ENCODE measurements around the gene AOPEP. TPM values are rescaled to one million over a fixed set of nuclear protein-coding genes. Genes with fewer than 3 reads are reported as not detected.
"Not testable (repeated sequence)": the region's sequence is repeated elsewhere in the genome, so short reads cannot be mapped to it uniquely, and the experiment has no call there.

AOPEP gene
- total RNA-seq, 4 donors from 2014 or later, result 80.7 to 428 (median 126) TPM

DNA sequence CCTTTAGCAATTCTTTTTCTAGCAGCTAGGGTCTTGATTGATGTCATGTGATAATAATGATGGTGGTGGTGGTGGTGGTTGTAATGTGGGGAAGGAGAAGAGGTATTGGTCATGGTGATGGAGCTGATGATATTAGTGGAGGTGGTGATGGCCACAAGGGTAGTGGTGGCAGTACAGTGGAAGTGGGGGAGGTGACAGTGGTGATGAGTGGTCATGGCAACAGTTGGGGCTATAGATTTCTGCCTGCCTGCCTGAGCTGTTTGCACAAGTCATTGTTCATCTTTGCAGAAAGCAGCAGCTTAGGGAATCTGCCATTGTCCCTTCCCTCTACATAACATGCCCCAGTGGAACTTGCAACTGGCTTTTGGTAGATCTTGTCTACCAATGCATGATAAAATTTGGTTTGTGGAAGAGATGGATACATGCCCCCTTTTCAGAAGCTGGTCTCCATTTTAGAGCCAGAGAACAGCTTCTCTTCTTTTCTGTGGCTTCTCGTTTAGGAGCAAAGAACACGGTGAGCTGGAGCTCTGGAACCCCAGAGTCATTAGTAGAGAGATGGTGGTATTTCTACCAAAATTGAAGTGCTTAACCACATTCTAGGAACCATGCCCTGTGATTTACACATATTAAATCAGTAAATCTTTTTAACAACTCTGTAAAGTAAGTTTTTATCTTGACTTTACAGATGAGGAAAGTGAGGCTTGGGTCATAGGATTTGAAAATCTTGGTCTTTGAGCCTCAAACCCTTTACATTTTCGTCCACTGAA lies 100.3 kb downstream of the AOPEP start:
- Histone ChIP-seq H3K36me3 (no peaks in the 10 kb centered on the region), H3K9me3 (no peaks in the 10 kb centered on the region), H3K27ac (peak overlapping the region; percentile 81 to 90), H3K4me3 (no peak overlapping the region), H3K4me1 (no peaks in the 10 kb centered on the region), H3K27me3 (no peaks in the 10 kb centered on the region)
- intact Hi-C loops (cut with DNase I; ENCODE audit: low total_unique reads), result no loop called here
- TF ChIP-seq, protein P1, sequence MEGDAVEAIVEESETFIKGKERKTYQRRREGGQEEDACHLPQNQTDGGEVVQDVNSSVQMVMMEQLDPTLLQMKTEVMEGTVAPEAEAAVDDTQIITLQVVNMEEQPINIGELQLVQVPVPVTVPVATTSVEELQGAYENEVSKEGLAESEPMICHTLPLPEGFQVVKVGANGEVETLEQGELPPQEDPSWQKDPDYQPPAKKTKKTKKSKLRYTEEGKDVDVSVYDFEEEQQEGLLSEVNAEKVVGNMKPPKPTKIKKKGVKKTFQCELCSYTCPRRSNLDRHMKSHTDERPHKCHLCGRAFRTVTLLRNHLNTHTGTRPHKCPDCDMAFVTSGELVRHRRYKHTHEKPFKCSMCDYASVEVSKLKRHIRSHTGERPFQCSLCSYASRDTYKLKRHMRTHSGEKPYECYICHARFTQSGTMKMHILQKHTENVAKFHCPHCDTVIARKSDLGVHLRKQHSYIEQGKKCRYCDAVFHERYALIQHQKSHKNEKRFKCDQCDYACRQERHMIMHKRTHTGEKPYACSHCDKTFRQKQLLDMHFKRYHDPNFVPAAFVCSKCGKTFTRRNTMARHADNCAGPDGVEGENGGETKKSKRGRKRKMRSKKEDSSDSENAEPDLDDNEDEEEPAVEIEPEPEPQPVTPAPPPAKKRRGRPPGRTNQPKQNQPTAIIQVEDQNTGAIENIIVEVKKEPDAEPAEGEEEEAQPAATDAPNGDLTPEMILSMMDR (IDR thresholded peaks at IDR 0.05), result no peak
- no peak for TF ChIP-seq POLR2A (IDR thresholded peaks at IDR 0.05)
- DNase-seq, result no peak

DNA sequence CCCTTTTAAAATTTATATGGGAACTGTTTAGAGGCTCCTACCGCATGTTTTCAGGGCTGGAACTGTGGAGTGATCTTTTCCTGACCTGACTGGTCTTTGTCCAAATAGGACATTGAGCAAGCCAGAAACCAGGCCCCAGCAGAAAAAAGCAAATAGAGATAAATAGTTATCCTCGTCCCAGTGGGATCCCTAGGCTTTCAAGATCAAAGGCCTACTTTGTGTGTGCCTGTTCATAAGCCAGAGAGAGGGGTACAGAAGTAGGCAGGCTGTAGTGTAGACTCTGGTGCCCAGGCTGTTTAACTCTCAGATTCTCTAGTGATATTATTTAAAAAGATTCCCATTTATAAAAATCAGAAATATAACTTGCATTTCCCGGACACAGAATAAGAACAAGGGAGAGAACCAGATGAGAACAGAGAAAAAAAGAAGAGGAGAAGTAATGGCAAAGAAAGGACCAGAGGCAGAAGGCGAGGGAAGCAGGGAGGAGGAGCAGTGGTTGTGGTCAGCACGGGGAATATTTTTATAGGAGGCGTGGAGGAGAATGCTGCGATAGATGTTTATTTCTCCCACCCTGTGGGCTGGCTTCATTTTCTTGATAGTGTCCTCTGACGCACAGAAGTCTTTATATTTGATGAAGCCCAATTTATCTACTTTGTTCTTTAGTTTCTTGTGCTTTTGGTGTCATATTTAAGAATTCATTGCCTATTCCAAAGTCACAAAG lies 101.2 kb downstream of the AOPEP start:
- H3K4me1 ChIP-seq, result peaks cover 0 to 3% of the 10 kb centered on the region in 2 donors
- H3K4me3 ChIP-seq, result no peak overlapping the region
- intact Hi-C loops (cut with DNase I; ENCODE audit: low total_unique reads), result no loop called here
- H3K27me3 ChIP-seq, result no peaks in the 10 kb centered on the region
- no peaks in the 10 kb centered on the region for H3K36me3 ChIP-seq
- peak overlapping the region; percentile 81 to 90 for H3K27ac ChIP-seq
- no peak for TF ChIP-seq POLR2A (IDR thresholded peaks at IDR 0.05)
- TF ChIP-seq, protein P1 (IDR thresholded peaks at IDR 0.05), result no peak
- peak in 1 of 2 donors; percentile 66 for DNase-seq
- H3K9me3 ChIP-seq, result no peaks in the 10 kb centered on the region

DNA sequence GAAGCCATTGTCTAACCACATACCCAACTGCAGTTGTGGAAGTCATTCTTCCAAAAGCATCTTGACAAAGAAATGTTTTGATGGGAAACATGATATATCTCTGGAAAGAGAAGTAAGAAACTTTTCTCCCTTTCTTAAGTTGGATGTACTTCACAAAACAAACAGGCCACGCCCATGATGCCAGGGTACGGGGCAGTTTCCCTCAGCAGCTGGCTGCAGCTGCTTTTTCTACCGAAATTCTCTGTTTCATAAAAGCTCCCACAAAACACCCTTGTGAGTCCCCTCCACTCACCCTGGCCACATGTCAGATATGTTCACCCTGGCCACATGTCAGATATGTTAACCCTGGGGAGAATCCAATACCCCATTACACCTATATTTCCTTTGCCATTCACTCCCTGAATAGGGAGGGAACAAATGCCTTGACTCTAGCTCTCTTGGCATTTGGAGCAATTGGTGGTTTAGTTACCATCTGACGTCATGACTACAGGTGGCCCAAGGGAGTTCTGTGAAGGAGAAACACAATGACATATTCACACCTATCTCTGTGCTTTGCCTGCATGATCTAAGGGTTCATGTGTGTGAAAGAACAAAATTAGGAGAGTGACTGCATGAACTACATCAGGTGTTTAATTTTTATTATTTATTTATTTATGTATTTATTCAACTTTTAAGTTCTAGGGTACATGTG lies 103.0 kb downstream of the AOPEP start:
- no peaks in the 10 kb centered on the region for H3K27me3 ChIP-seq
- H3K9me3 ChIP-seq, result no peaks in the 10 kb centered on the region
- DNase-seq, result no peak
- no peaks in the 10 kb centered on the region for H3K36me3 ChIP-seq
- H3K27ac ChIP-seq, result peak overlapping the region; percentile 81 to 90
- TF ChIP-seq, protein P1 (IDR thresholded peaks at IDR 0.05), result no peak
- intact Hi-C loops (cut with DNase I; ENCODE audit: low total_unique reads), result no loop called here
- H3K4me1 ChIP-seq, result peaks cover 0 to 3% of the 10 kb centered on the region in 2 donors
- H3K4me3 ChIP-seq, result no peak overlapping the region

DNA sequence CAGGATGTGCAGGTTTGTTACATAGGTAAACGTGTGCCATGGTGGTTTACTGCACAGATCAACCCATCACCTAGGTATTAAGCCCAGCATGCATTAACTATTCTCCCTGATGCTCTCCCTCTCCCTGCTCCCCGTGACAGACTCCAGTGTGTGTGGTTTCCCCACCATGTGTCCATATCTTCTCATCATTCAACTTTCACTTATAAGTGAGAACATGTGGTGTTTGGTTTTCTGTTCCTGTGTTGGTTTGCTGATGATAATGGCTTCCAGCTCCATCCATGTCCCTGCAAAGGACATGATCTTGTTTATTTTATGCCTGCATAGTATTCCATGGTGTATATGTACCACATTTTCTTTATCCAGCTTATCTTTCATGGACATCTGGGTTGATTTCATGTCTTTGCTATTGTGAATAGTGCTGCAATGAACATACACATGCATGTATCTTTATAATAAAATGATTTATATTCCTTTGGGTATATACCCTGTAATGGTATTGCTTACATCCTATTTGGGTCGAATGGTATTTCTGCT lies 103.6 kb downstream of the AOPEP start:
- intact Hi-C loops (cut with DNase I; ENCODE audit: low total_unique reads); H3K9me3 ChIP-seq; H3K4me3 ChIP-seq; H3K36me3 ChIP-seq; DNase-seq; H3K4me1 ChIP-seq; H3K27me3 ChIP-seq: not testable (repeated sequence)
- peak overlapping the region; percentile 81 to 90 for H3K27ac ChIP-seq

DNA sequence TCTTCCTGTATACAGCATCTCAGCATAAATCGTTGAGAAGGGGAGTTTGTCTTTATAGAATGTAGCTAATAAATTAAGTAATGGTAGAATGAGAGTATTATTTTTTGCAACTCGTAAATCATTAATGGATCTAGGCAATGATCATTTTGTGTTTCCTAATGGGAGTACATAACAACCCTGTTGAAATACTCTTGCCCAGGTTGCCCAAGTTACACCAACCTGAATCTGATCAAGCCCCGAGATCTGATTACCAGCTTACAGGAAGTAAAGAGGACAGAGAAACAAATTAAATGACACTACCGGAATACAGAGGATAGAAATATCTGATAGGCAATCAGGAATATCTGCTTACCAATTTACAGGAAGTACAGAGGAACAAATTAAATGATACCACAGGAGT lies 107.3 kb downstream of the AOPEP start:
- Histone ChIP-seq H3K36me3 (no peaks in the 10 kb centered on the region), H3K27ac (no peak overlapping the region), H3K27me3 (no peaks in the 10 kb centered on the region), H3K9me3 (no peaks in the 10 kb centered on the region), H3K4me1 (peaks cover 0 to 3% of the 10 kb centered on the region in 2 donors), H3K4me3 (no peak overlapping the region)
- no peak for TF ChIP-seq POLR2A (IDR thresholded peaks at IDR 0.05)
- TF ChIP-seq, protein P1 (IDR thresholded peaks at IDR 0.05), result no peak
- DNase-seq, result no peak
- intact Hi-C loops (cut with DNase I; ENCODE audit: low total_unique reads), result no loop called here

Measured in uterus (tissue), 4 donors.